Brain microvascular endothelial cell (primary cell): ENCODE data around the gene ZNF385D.

ENCODE experiments used
- DNase-seq: peaks from one replicate; pipeline ENCODE4 v3.0.0-alpha.2; 2020
- H3K27ac ChIP-seq: fragments of 250-450 bp; sonication (Bioruptor Pico); 2 replicates; pipeline ENCODE4 v1.5.1; 2020; ENCODE audit warnings: mild to moderate bottlenecking, moderate library complexity
- H3K27me3 ChIP-seq: fragments of 250-450 bp; sonication (Bioruptor Pico); replicated peaks from 2 replicates; pipeline ENCODE4 v1.5.1; 2020; ENCODE audit warnings: mild to moderate bottlenecking
- H3K36me3 ChIP-seq: fragments of 250-450 bp; sonication (Bioruptor Pico); replicated peaks from 2 replicates; pipeline ENCODE4 v1.5.1; 2020; ENCODE audit warnings: mild to moderate bottlenecking
- H3K4me3 ChIP-seq: 2 replicates; pipeline ENCODE4 v1.5.1; 2011; ENCODE audit warnings: low read depth, mild to moderate bottlenecking, control low read depth, low read length, moderate library complexity
- in situ Hi-C: cut with HindIII; loops from 2 replicates; pipeline ENCODE4 v1.10.0; 2017; ENCODE audit warnings: low sequenced_read_pairs, low pct_ligation_motif_present
- TF ChIP-seq, protein P1 (sequence below): IDR thresholded peaks from 2 replicates; pipeline ENCODE4 v1.5.1; 2011; ENCODE audit warnings: low read depth, mild to moderate bottlenecking, moderate library complexity, low read length, control low read depth, inconsistent platforms; ENCODE audit errors: missing control alignments

ZNF385D gene

DNA sequence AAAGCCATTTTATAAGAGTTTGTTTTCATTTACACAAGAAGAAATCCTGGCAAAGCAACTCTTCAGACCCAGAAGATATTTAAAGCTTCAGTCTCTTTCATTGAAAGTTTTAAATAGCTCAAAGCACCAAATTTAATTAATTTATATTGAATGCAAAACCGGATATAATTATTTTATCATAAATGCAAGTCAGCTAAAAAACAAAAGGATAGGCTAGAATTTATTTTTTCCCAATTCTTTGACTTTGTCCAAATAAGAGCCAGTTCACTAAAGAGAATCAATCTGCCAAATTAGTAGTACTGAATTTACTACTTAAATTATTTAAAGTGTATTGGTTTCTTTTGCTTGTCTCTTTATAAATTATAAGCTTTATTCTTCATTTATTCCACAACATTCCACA is 101.5 kb downstream of the ZNF385D start:
- Histone ChIP-seq H3K4me3 (no peak overlapping the region), H3K27ac (no peak overlapping the region), H3K27me3 (no peaks in the 10 kb centered on the region), H3K36me3 (no peaks in the 10 kb centered on the region)
- TF ChIP-seq, protein P1, sequence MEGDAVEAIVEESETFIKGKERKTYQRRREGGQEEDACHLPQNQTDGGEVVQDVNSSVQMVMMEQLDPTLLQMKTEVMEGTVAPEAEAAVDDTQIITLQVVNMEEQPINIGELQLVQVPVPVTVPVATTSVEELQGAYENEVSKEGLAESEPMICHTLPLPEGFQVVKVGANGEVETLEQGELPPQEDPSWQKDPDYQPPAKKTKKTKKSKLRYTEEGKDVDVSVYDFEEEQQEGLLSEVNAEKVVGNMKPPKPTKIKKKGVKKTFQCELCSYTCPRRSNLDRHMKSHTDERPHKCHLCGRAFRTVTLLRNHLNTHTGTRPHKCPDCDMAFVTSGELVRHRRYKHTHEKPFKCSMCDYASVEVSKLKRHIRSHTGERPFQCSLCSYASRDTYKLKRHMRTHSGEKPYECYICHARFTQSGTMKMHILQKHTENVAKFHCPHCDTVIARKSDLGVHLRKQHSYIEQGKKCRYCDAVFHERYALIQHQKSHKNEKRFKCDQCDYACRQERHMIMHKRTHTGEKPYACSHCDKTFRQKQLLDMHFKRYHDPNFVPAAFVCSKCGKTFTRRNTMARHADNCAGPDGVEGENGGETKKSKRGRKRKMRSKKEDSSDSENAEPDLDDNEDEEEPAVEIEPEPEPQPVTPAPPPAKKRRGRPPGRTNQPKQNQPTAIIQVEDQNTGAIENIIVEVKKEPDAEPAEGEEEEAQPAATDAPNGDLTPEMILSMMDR, result no peak
- in situ Hi-C loops, result no loop called here
- DNase-seq, result no peak

DNA sequence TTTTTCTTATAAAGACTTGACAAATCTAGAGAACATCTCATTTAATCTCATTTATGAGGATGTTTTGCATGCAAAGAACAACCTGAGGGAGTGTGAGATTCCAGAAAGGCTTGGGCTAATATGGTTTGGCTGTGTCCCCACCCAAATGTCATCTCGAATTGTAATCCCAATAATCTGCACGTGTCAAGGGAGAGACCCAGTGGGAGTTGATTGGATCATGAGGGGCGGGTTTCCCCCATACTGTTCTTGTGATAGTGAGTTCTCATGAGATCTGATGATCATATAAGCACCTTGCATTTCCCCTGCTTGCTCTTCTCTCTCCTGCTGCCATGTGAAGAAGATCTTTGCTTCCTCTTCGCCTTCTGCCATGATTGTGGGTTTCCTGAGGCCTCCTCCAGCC is 103.0 kb downstream of the ZNF385D start:
- DNase-seq, result no peak
- Histone ChIP-seq H3K36me3 (no peaks in the 10 kb centered on the region), H3K27ac (no peak overlapping the region), H3K27me3 (no peaks in the 10 kb centered on the region), H3K4me3 (no peak overlapping the region)
- TF ChIP-seq, protein P1, result no peak
- in situ Hi-C loops, result no loop called here

DNA sequence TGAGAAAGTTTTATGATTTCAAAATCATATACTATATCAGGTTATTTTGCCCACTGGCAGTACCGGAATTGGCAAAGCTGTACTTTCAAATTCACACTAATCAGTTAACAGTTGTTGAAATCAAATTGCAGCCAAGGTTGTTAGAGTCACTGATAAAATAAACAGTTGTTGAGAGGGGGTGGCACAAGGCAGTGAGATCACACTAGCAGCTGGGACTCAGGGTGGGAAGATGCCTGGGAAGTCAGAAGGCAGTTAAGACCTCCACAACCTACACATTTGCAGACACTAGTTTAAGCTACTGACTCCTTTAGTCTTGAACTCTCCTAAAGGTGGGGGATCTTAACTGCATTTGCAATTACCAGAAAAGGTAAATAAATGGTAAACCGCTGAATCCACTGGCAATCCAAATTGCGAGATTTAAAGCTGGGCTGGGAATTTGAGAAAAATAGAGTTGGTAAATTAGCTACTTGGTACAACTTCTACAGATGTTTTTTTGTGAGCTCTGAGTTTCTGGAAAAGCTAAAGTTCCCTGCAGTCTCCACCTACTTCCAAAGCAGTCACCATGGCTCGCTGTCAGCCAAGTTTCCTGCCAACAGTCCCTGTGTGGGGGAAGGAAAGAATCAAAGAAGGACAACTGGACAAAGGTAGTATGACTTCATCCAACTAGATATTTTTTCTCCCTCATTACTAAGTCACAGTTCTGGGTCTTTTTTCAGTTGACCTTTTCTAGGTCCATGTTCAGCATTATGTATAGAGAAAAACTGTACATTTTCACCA is 105.7 kb downstream of the ZNF385D start:
- in situ Hi-C loops, result no loop called here
- TF ChIP-seq, protein P1, result no peak
- no peak for DNase-seq
- Histone ChIP-seq H3K27ac (no peak overlapping the region), H3K4me3 (no peak overlapping the region), H3K27me3 (no peaks in the 10 kb centered on the region), H3K36me3 (no peaks in the 10 kb centered on the region)

DNA sequence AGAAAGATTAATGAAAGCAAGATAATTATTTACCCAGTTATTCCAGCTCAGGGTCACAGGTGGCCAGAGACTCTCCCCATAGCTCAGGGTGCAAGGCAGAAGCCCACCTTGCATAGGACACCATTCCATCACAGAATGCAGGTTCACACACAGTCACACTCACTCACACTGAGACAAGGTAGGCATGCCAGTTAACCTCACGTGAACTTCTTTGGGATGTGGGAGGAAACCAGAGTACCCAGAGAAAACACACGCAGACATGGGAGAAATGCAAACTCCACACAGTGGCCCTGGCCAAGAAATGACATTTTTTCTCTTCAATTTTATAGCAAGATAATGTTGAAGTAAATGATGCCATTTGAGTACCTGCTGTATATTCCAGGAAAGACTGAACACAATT is 106.7 kb downstream of the ZNF385D start:
- no peaks in the 10 kb centered on the region for H3K27me3 ChIP-seq
- in situ Hi-C loops, result no loop called here
- no peak for DNase-seq
- no peak overlapping the region for H3K4me3 ChIP-seq
- no peak overlapping the region for H3K27ac ChIP-seq
- TF ChIP-seq, protein P1, result no peak
- H3K36me3 ChIP-seq, result no peaks in the 10 kb centered on the region

DNA sequence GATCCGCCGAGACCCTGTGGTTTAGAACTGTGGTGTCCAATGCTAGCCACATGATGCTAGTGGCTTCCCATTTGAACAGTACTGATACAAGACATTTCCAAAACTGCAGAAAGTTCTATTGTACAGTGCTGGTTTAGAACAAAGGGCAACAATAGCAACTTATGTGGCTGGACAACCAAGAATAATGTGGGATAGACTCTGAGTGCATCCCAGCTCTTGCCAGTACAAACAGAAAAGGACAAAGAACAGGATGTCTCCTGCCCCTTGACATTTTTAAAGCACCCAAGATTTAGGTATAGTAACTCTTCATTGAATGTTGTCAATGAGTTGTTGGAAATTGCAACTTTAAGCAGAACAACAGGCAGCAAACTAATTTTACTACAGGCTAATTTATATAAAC is 107.3 kb downstream of the ZNF385D start:
- DNase-seq, result no peak
- Histone ChIP-seq H3K27me3 (no peaks in the 10 kb centered on the region), H3K4me3 (no peak overlapping the region), H3K36me3 (no peaks in the 10 kb centered on the region), H3K27ac (no peak overlapping the region)
- TF ChIP-seq, protein P1, result no peak
- in situ Hi-C loops, result no loop called here

DNA sequence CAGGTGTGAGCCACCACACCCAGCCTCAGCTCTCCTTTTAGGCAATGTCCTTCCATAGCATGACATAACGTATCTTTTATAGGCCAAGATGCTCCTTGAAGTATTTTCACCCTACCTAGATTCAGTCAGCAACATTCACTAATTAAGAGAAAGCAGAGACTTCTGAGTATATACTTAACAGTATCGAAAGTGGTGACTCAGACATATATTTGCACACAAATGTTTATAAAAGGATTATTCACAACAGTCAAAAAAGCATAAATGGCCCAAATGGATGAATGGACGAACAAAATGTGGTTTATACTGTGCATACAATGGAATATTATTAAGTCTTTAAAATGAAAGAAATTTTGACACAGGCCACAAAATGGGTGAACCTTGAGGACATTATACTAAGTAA is 108.6 kb downstream of the ZNF385D start:
- H3K4me3 ChIP-seq, result no peak overlapping the region
- in situ Hi-C loops, result no loop called here
- no peaks in the 10 kb centered on the region for H3K27me3 ChIP-seq
- TF ChIP-seq, protein P1, result no peak
- H3K27ac ChIP-seq, result no peak overlapping the region
- H3K36me3 ChIP-seq, result no peaks in the 10 kb centered on the region
- no peak for DNase-seq
